ENCODE measurements around the gene SERF1A.
"Not testable (repeated sequence)": the region's sequence is repeated elsewhere in the genome, so short reads cannot be mapped to it uniquely, and the experiment has no call there.

The SERF1A gene

GRCh38 chr5:70900533-70901271 lies at the start of gene SERF1A:
Gene SERF1A, plus strand, starts transcription at chr5:70900669. Its CDS starts 201 bp downstream, at chr5:70900870.
- not testable (repeated sequence) for DNase-seq (ENCODE audit: low spot score)

GRCh38 chr5:70866778-70867177 lies 33.7 kb upstream of the SERF1A start:
- DNase-seq (ENCODE audit: low spot score): not testable (repeated sequence)

GRCh38 chr5:70870626-70871025 lies 29.8 kb upstream of the SERF1A start:
- DNase-seq (ENCODE audit: low spot score): not testable (repeated sequence)

GRCh38 chr5:70896076-70896475 lies 4.4 kb upstream of the SERF1A start:
- not testable (repeated sequence) for DNase-seq (ENCODE audit: low spot score)

GRCh38 chr5:70901272-70901571 lies 753 bp downstream of the SERF1A start:
- not testable (repeated sequence) for DNase-seq (ENCODE audit: low spot score)

- not testable (repeated sequence) for DNase-seq (ENCODE audit: low spot score)
These were observed 6.2 kb downstream of the SERF1A start for GRCh38 chr5:70906624-70907023.

GRCh38 chr5:70916829-70917228 lies 16.4 kb downstream of the SERF1A start:
- not testable (repeated sequence) for DNase-seq (ENCODE audit: low spot score)

GRCh38 chr5:70925211-70925562 lies 24.7 kb downstream of the SERF1A start:
- not testable (repeated sequence) for DNase-seq (ENCODE audit: low spot score)

- not testable (repeated sequence) for DNase-seq (ENCODE audit: low spot score)
These were observed 31.4 kb downstream of the SERF1A start for GRCh38 chr5:70931709-70932368.

- not testable (repeated sequence) for DNase-seq (ENCODE audit: low spot score)
These were observed 32.1 kb downstream of the SERF1A start for GRCh38 chr5:70932560-70932959.

- DNase-seq (ENCODE audit: low spot score): not testable (repeated sequence)
These were observed 52.6 kb downstream of the SERF1A start for GRCh38 chr5:70953068-70953467.

Measured in HuH-7.5 (cell line).